Lower lobe of right lung (tissue), 2 donors: ENCODE data around the gene FSIP1. TPM values are rescaled to one million over a fixed set of nuclear protein-coding genes. Genes with fewer than 3 reads are reported as not detected.

Source experiments
- ATAC-seq, 2 donors: fragments of 200-7000 bp; cut with Tn5 transposase; one replicate each; pipeline ENCODE4 v1.9.1; 2020 to 2022; ENCODE audit warnings: mild to moderate bottlenecking in 2 of 2, moderate library complexity in 2 of 2
- DNase-seq: peaks from one replicate; pipeline ENCODE4 v3.0.0-alpha.2; 2020
- H3K27ac ChIP-seq: fragments of 200-600 bp; one replicate; pipeline ENCODE4 v1.8.0; 2022
- H3K27me3 ChIP-seq: fragments of 200-600 bp; one replicate; pipeline ENCODE4 v1.8.0; 2022; ENCODE audit warnings: low read depth
- H3K36me3 ChIP-seq: fragments of 200-600 bp; one replicate; pipeline ENCODE4 v1.8.0; 2022; ENCODE audit warnings: mild to moderate bottlenecking
- H3K4me1 ChIP-seq: fragments of 200-600 bp; one replicate; pipeline ENCODE4 v1.8.0; 2022
- H3K4me3 ChIP-seq: fragments of 200-600 bp; one replicate; pipeline ENCODE4 v1.8.0; 2022; ENCODE audit warnings: mild to moderate bottlenecking
- H3K9me3 ChIP-seq: fragments of 200-600 bp; one replicate; pipeline ENCODE4 v1.8.0; 2022
- CTCF ChIP-seq: fragments of 200-600 bp; IDR thresholded peaks from one replicate; pipeline ENCODE4 v1.8.0; 2022; ENCODE audit warnings: antibody characterized with exemption, mild to moderate bottlenecking
- intact Hi-C: fragments of 100-400 bp; cut with DNase I; formaldehyde crosslinking; loops from one replicate; pipeline ENCODE4 v1.11.0; 2022
- total RNA-seq: library from RNA; stranded (reverse); fragmentation: NEBNext Ultra II Directional; extraction: Animal tissue kit (Norgen Biotek cat#: 25700); gene quantifications from one replicate; pipeline ENCODE4 v1.2.1, GENCODE V29; 2021
- donor health status: DM: no; HTN: yes; CAD: no; lungs with severe emphysema.

The FSIP1 gene
- total RNA-seq, 1 donor from 2014 or later: 2.0 TPM

- no peaks in the 10 kb centered on the region for H3K36me3 ChIP-seq
- no peaks in the 10 kb centered on the region for H3K27me3 ChIP-seq
- H3K4me3 ChIP-seq: no peak overlapping the region
- no peaks in the 10 kb centered on the region for H3K4me1 ChIP-seq
- no peak overlapping the region for H3K27ac ChIP-seq
- intact Hi-C loops: no loop called here
- DNase-seq: no peak
- peak; percentile 57 to 79 for ATAC-seq
- peak; percentile 80 for TF ChIP-seq CTCF
- H3K9me3 ChIP-seq: no peaks in the 10 kb centered on the region
These were observed 96.5 kb downstream of the FSIP1 start for GRCh38 chr15:39685999-39686613.

- Histone ChIP-seq H3K27ac (no peak overlapping the region), H3K36me3 (no peaks in the 10 kb centered on the region), H3K27me3 (no peaks in the 10 kb centered on the region), H3K4me3 (no peak overlapping the region), H3K4me1 (no peaks in the 10 kb centered on the region), H3K9me3 (no peaks in the 10 kb centered on the region)
- no peak for ATAC-seq
- DNase-seq: no peak
- intact Hi-C loops: no loop called here
- TF ChIP-seq CTCF: no peak
These were observed 97.3 kb downstream of the FSIP1 start for GRCh38 chr15:39685367-39685766.

- no peaks in the 10 kb centered on the region for H3K4me1 ChIP-seq
- no peak overlapping the region for H3K4me3 ChIP-seq
- H3K9me3 ChIP-seq: no peaks in the 10 kb centered on the region
- ATAC-seq (no peak), DNase-seq (no peak)
- intact Hi-C loops: no loop called here
- H3K27me3 ChIP-seq: no peaks in the 10 kb centered on the region
- TF ChIP-seq CTCF: no peak
- no peak overlapping the region for H3K27ac ChIP-seq
- no peaks in the 10 kb centered on the region for H3K36me3 ChIP-seq
These were observed 98.4 kb downstream of the FSIP1 start for GRCh38 chr15:39684233-39684632.

DNA sequence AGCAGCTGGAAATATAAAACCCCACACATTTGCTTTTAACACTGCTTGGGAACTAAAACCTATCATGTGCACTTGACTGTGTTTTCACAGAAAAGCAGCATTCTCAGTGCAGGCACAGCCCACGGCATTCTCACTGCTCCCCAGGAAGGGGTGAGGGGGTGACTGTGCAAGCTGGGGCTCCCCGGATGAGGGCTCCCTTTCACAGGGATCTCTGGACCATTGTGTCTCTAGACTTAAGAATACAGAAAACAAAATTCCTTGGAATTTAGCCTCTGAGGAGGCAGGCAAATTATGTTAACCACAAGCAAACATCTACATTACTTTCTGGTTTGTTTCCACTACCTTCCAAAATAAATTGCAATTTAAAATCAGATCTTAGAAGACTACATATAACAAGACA is 100.3 kb downstream of the FSIP1 start:
- intact Hi-C loops: no loop called here
- Histone ChIP-seq H3K36me3 (no peaks in the 10 kb centered on the region), H3K4me1 (no peaks in the 10 kb centered on the region), H3K4me3 (no peak overlapping the region), H3K9me3 (no peaks in the 10 kb centered on the region), H3K27ac (no peak overlapping the region), H3K27me3 (no peaks in the 10 kb centered on the region)
- TF ChIP-seq CTCF: no peak
- DNase-seq (no peak), ATAC-seq (no peak)

DNA sequence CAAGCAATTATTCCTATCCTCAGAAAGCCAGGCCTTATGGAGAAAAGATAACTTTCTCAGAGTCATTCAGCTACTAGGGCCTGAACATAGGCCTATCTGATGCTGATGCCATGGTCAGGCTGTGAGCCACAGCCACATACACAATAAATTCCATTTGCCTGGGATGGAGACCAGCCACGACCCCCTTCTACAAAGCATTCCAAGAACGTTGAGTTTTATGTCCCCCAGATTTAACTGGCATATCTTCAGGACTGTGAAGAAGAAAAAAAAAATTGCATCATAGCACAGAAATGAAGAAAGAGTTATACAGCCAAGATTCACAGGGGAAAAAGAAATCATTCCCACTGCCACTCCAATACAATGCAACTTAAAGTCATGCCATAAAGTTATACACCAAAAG is 101.8 kb downstream of the FSIP1 start:
- H3K36me3 ChIP-seq: no peaks in the 10 kb centered on the region
- H3K27ac ChIP-seq: no peak overlapping the region
- no peak for TF ChIP-seq CTCF
- H3K27me3 ChIP-seq: no peaks in the 10 kb centered on the region
- no peak overlapping the region for H3K4me3 ChIP-seq
- no peaks in the 10 kb centered on the region for H3K9me3 ChIP-seq
- ATAC-seq: no peak
- intact Hi-C loops: no loop called here
- no peak for DNase-seq
- no peaks in the 10 kb centered on the region for H3K4me1 ChIP-seq
